Uterus (tissue), 2 donors: ENCODE measurements around the gene SH3PXD2A.

Experiments used
- CTCF ChIP-seq, 4 experiments: fragments of 200-600 bp in 2 of 4; fragments of 450-650 bp in 2 of 4; sonication (generic) in 2 of 4; IDR thresholded peaks; one replicate each; pipeline ENCODE4 v1.5.1; 2016 to 2019; ENCODE audit warnings: antibody characterized with exemption in 4 of 4, mild to moderate bottlenecking in 2 of 4, moderate library complexity in 1 of 4
- POLR2A ChIP-seq, 2 donors: fragments of 450-650 bp; IDR thresholded peaks; one replicate each; pipeline ENCODE4 v1.6.1; 2016; ENCODE audit warnings: antibody characterized with exemption in 2 of 2, mild to moderate bottlenecking in 1 of 2, moderate library complexity in 1 of 2

- TF ChIP-seq CTCF (IDR thresholded peaks at IDR 0.05) (no peak), POLR2A (IDR thresholded peaks at IDR 0.05) (no peak)
Measured at GRCh38 chr10:103637927-103638557, 217.3 kb downstream of the SH3PXD2A start.
